ENCODE results near the gene PPM1E.

GRCh38 chr17:58755269-58755576 lies 431 bp upstream of the PPM1E start:
- TF ChIP-seq POLR2A (IDR thresholded peaks at IDR 0.05) (no peak), CTCF (IDR thresholded peaks at IDR 0.05) (no peak), POLR2AphosphoS5 (IDR thresholded peaks at IDR 0.05) (no peak)

Data from breast epithelium (tissue), 3 donors.